T-cell (primary cell): Measurements from ENCODE around the gene EPSTI1. TPM values are rescaled to one million over a fixed set of nuclear protein-coding genes. Genes with fewer than 3 reads are reported as not detected.
A peak's percentile ranks its signal among the peaks of the same experiment; 100 is the strongest.

Experiments
- ATAC-seq, 4 experiments: fragments of 200-7000 bp in 3 of 4; fragments of 150-1000 bp in 1 of 4; cut with Tn5 transposase; replicated peaks in 1 of 4; 1 replicate in 3 of 4; 2 replicates in 1 of 4; pipeline ENCODE4 v1.10.0; 2021; ENCODE audit warnings: moderate library complexity in 3 of 4, mild to moderate bottlenecking in 2 of 4, moderate number of reproducible peaks in 1 of 4
- CTCF ChIA-PET, 2 donors: fragments of 300-600 bp; sonication (Branson Sonifier 250); formaldehyde crosslinking; loops; one replicate each; lab custom pipeline; 2022; ENCODE audit warnings: antibody characterized with exemption in 2 of 2; lab: Charles Lee
- POLR2A ChIA-PET, 2 donors: fragments of 300-600 bp; sonication (Branson Sonifier 250); formaldehyde crosslinking; loops; one replicate each; lab custom pipeline; 2022; ENCODE audit warnings: antibody characterized with exemption in 2 of 2; lab: Charles Lee
- DNase-seq, 35 experiments: peaks; one replicate each; pipeline versions ENCODE4 v3.0.0 to v3.0.0-alpha.2; 2013 to 2023
- H3K27ac ChIP-seq: one replicate; pipeline ENCODE4 v1.5.1; 2013; ENCODE audit warnings: low read length
- H3K27me3 ChIP-seq, 2 experiments: replicated peaks in 1 of 2; 1 replicate in 1 of 2; 2 replicates in 1 of 2; pipeline versions ENCODE4 v1.6.1 to v1.7.0; 2013; ENCODE audit warnings: low read length in 1 of 2, mixed read lengths in 1 of 2; ENCODE audit not compliant: control insufficient read depth in 2 of 2, insufficient read depth in 2 of 2; ENCODE audit errors: extremely low read depth in 1 of 2
- H3K36me3 ChIP-seq, 2 donors: 1 replicate in 1 of 2; 2 replicates in 1 of 2; pipeline versions ENCODE4 v1.6.1 to v1.7.0; 2013; ENCODE audit warnings: low read length in 1 of 2; ENCODE audit not compliant: control insufficient read depth in 2 of 2, insufficient read depth in 1 of 2; ENCODE audit errors: extremely low read depth in 1 of 2
- H3K4me1 ChIP-seq, 2 experiments: 1 replicate in 1 of 2; 2 replicates in 1 of 2; pipeline versions ENCODE4 v1.6.1 to v1.7.0; 2013; ENCODE audit warnings: low read length in 2 of 2, mixed read lengths in 1 of 2; ENCODE audit not compliant: insufficient read depth in 2 of 2, control insufficient read depth in 1 of 2; ENCODE audit errors: extremely low read depth in 1 of 2
- H3K4me3 ChIP-seq, 2 donors: 1 replicate in 1 of 2; 2 replicates in 1 of 2; pipeline versions ENCODE4 v1.5.1 to v1.7.0; 2013; ENCODE audit warnings: mild to moderate bottlenecking in 2 of 2, low read length in 1 of 2, moderate library complexity in 1 of 2; ENCODE audit not compliant: control insufficient read depth in 1 of 2; ENCODE audit errors: extremely low read depth in 1 of 2
- H3K9me3 ChIP-seq: 2 replicates; pipeline ENCODE4 v1.7.0; 2013
- H3K27ac Mint-ChIP-seq, 2 donors: one replicate each; pipeline ENCODE4 v1.8.0; 2020 to 2021; ENCODE audit warnings: mild to moderate bottlenecking in 2 of 2, mixed read lengths in 2 of 2
- H3K27me3 Mint-ChIP-seq, 2 donors: one replicate each; pipeline ENCODE4 v1.8.0; 2021 to 2022; ENCODE audit warnings: mixed read lengths in 2 of 2
- H3K36me3 Mint-ChIP-seq: one replicate; pipeline ENCODE4 v1.8.0; 2021; ENCODE audit warnings: mixed read lengths
- H3K4me1 Mint-ChIP-seq, 3 donors: one replicate each; pipeline ENCODE4 v1.8.0; 2020 to 2022; ENCODE audit warnings: mixed read lengths in 3 of 3, mild to moderate bottlenecking in 1 of 3
- H3K4me3 Mint-ChIP-seq, 3 donors: one replicate each; pipeline ENCODE4 v1.8.0; 2020 to 2022; ENCODE audit warnings: mild to moderate bottlenecking in 3 of 3, mixed read lengths in 3 of 3, moderate library complexity in 3 of 3
- H3K9me3 Mint-ChIP-seq, 3 donors: one replicate each; pipeline ENCODE4 v1.8.0; 2020 to 2022; ENCODE audit warnings: mixed read lengths in 3 of 3
- WGBS: methylation state at CpG from one replicate; pipeline ENCODE4 v1.1.5; 2013; ENCODE audit warnings: missing lambda C conversion rate; ENCODE audit not compliant: insufficient coverage; 5-methylcytosine and 5-hydroxymethylcytosine counted together
- total RNA-seq, 35 experiments: library from RNA in 6 of 35; stranded (reverse) in 6 of 35; fragments of 120-200 nt in 1 of 35; gene quantifications; one replicate each; pipeline versions ENCODE4 v1.2.1 to v1.2.4 and lab custom pipeline; 2013 to 2026

EPSTI1 gene
- total RNA-seq, 5 donors from 2014 or later (not counting 1 experiment from before 2014, with no cell fraction given), result 15.3 to 29.9 (median 28.5) TPM

- no peak for ATAC-seq
- H3K36me3 ChIP-seq, result peaks cover 11 to 12% of the 10 kb centered on the region in 2 donors
- H3K4me3 ChIP-seq, result no peak overlapping the region
- no peaks in the 10 kb centered on the region for H3K27me3 ChIP-seq
- POLR2A ChIA-PET, result no interaction called here
- no peak for DNase-seq
- no peaks in the 10 kb centered on the region for H3K9me3 ChIP-seq
- Mint-ChIP-seq H3K36me3 (peaks cover 41% of the 10 kb centered on the region), H3K4me3 (no peak overlapping the region), H3K27ac (no peak overlapping the region), H3K27me3 (no peaks in the 10 kb centered on the region), H3K4me1 (peaks cover 20 to 49% (median 44%) of the 10 kb centered on the region in 3 donors), H3K9me3 (peaks cover 0 to 5% (median 0%) of the 10 kb centered on the region in 3 donors)
- H3K4me1 ChIP-seq, result peaks cover 0 to 3% of the 10 kb centered on the region in 2 experiments
- WGBS, result no CpG with 5 or more reads among the region's 3 CpGs
- no peak overlapping the region for H3K27ac ChIP-seq
- CTCF ChIA-PET, result no interaction called here
Measured at GRCh38 chr13:43033038-43033437, 41.0 kb upstream of the EPSTI1 start.

GRCh38 chr13:43031881-43032280 lies 39.8 kb upstream of the EPSTI1 start:
- ATAC-seq, result no peak

GRCh38 chr13:43030548-43030947 lies 38.5 kb upstream of the EPSTI1 start:
- ChIA-PET POLR2A (no interaction called here), CTCF (interaction anchor here in 1 of 2 donors (0.6 kb wide), 1 partner anchor 33 kb away, joined by 3 read pairs; no protein-coding TSS in a partner anchor)
- no peaks in the 10 kb centered on the region for H3K27me3 Mint-ChIP-seq
- peaks cover 0 to 5% (median 0%) of the 10 kb centered on the region in 3 donors for H3K9me3 Mint-ChIP-seq
- Histone ChIP-seq H3K27me3 (no peaks in the 10 kb centered on the region), H3K36me3 (peaks cover 9 to 11% of the 10 kb centered on the region in 2 donors), H3K27ac (no peak overlapping the region), H3K9me3 (no peaks in the 10 kb centered on the region), H3K4me3 (no peak overlapping the region), H3K4me1 (peaks cover 0 to 2% of the 10 kb centered on the region in 2 experiments)
- ATAC-seq (no peak), DNase-seq (no peak)
- H3K27ac Mint-ChIP-seq, result no peak overlapping the region
- WGBS, result 100% methylated on average over 2 of the region's 4 CpGs
- H3K36me3 Mint-ChIP-seq, result peaks cover 42% of the 10 kb centered on the region
- H3K4me1 Mint-ChIP-seq, result peaks cover 27 to 51% (median 47%) of the 10 kb centered on the region in 3 donors
- H3K4me3 Mint-ChIP-seq, result no peak overlapping the region

More at GRCh38 chr13:43031881-43032280, 39.8 kb upstream of the EPSTI1 start:
- H3K9me3 ChIP-seq, result no peaks in the 10 kb centered on the region
- ChIA-PET POLR2A (no interaction called here), CTCF (interaction anchor here in 1 of 2 donors (1.0 kb wide), 1 partner anchor 26 kb away, joined by 3 read pairs; no protein-coding TSS in a partner anchor)
- peaks cover 0 to 3% of the 10 kb centered on the region in 2 experiments for H3K4me1 ChIP-seq
- H3K4me3 ChIP-seq, result no peak overlapping the region
- H3K36me3 Mint-ChIP-seq, result peaks cover 42% of the 10 kb centered on the region
- peaks cover 0 to 5% (median 0%) of the 10 kb centered on the region in 3 donors for H3K9me3 Mint-ChIP-seq
- H3K36me3 ChIP-seq, result peaks cover 11 to 12% of the 10 kb centered on the region in 2 donors
- no peak overlapping the region for H3K27ac ChIP-seq
- H3K27me3 Mint-ChIP-seq, result no peaks in the 10 kb centered on the region
- H3K27ac Mint-ChIP-seq, result no peak overlapping the region
- WGBS, result 100% methylated on average over 1 of the region's 4 CpGs
- DNase-seq, result no peak
- no peak overlapping the region for H3K4me3 Mint-ChIP-seq
- H3K27me3 ChIP-seq, result no peaks in the 10 kb centered on the region
- peaks cover 24 to 48% (median 46%) of the 10 kb centered on the region in 3 donors for H3K4me1 Mint-ChIP-seq

- H3K4me3 ChIP-seq, result no peak overlapping the region
- H3K27me3 ChIP-seq, result no peaks in the 10 kb centered on the region
- H3K27ac ChIP-seq, result no peak overlapping the region
- H3K36me3 ChIP-seq, result peaks cover 0 to 6% of the 10 kb centered on the region in 2 donors
- ATAC-seq (no peak), DNase-seq (no peak)
- Mint-ChIP-seq H3K27ac (no peak overlapping the region), H3K36me3 (peaks cover 17% of the 10 kb centered on the region), H3K4me1 (peaks cover 37 to 54% (median 50%) of the 10 kb centered on the region in 3 donors), H3K27me3 (no peaks in the 10 kb centered on the region), H3K9me3 (no peaks in the 10 kb centered on the region), H3K4me3 (no peak overlapping the region)
- ChIA-PET CTCF (interaction anchor here (0.8 to 0.9 kb wide), 2 partner anchors 13 to 35 kb away, joined by 3 to 4 read pairs; no protein-coding TSS in a partner anchor), POLR2A (no interaction called here)
- no CpG with 5 or more reads among the region's 2 CpGs for WGBS
- H3K9me3 ChIP-seq, result no peaks in the 10 kb centered on the region
- H3K4me1 ChIP-seq, result peaks cover 0 to 24% of the 10 kb centered on the region in 2 experiments
Measured at GRCh38 chr13:43026262-43026661, 34.2 kb upstream of the EPSTI1 start.

GRCh38 chr13:43023289-43023963 lies 31.4 kb upstream of the EPSTI1 start, which contains the start of gene DNAJC15:
DNAJC15 (plus strand) TSS chr13:43023586; CDS start chr13:43023627, 41 bp downstream.
- H3K4me3 ChIP-seq, result peak within 1 kb of the TSS; percentile 80 to 86
- H3K4me3 Mint-ChIP-seq, result peak within 1 kb of the TSS; percentile 90 to 99 (median 91)
- H3K27ac Mint-ChIP-seq, result peak within 1 kb of the TSS; percentile 74 to 99
- ATAC-seq, result peak; percentile 90 to 95 (median 93)
- no peaks in the 10 kb centered on the region for H3K9me3 ChIP-seq
- peaks cover 0 to 3% of the 10 kb centered on the region in 2 donors for H3K36me3 ChIP-seq
- peaks cover 29 to 37% (median 35%) of the 10 kb centered on the region in 3 donors for H3K4me1 Mint-ChIP-seq
- WGBS, result 8% methylated on average over 44 of the region's 48 CpGs
- peaks cover 0 to 24% of the 10 kb centered on the region in 2 experiments for H3K4me1 ChIP-seq
- DNase-seq, result peak; percentile 52 to 87 (median 76)
- no peaks in the 10 kb centered on the region for H3K9me3 Mint-ChIP-seq
- H3K27me3 Mint-ChIP-seq, result no peaks in the 10 kb centered on the region
- peak within 1 kb of the TSS; percentile 76 for H3K27ac ChIP-seq
- peaks cover 7% of the 10 kb centered on the region for H3K36me3 Mint-ChIP-seq
- ChIA-PET POLR2A (interaction anchor here (0.6 to 2.4 kb wide), 4 partner anchors 29 to 64 kb away, joined by 3 to 17 read pairs (median 6); partner anchors contain the start of gene EPSTI1 (in 1 of the 2)), CTCF (interaction anchor here (0.6 to 2.4 kb wide), 10 partner anchors 23 to 61 kb away, joined by 3 to 6 read pairs (median 4); no protein-coding TSS in a partner anchor)
- H3K27me3 ChIP-seq, result no peaks in the 10 kb centered on the region

- DNase-seq (no peak), ATAC-seq (no peak)
- Histone ChIP-seq H3K27me3 (no peaks in the 10 kb centered on the region), H3K27ac (peak overlapping the region; percentile 76), H3K4me3 (peak overlapping the region; percentile 80 to 86), H3K4me1 (peaks cover 0 to 24% of the 10 kb centered on the region in 2 experiments), H3K36me3 (no peaks in the 10 kb centered on the region), H3K9me3 (no peaks in the 10 kb centered on the region)
- ChIA-PET CTCF (interaction anchor here (0.5 to 2.4 kb wide), 5 partner anchors 29 to 70 kb away, joined by 3 to 6 read pairs (median 6); no protein-coding TSS in a partner anchor), POLR2A (interaction anchor here (0.7 to 2.4 kb wide), 3 partner anchors 31 to 64 kb away, joined by 3 to 17 read pairs (median 9); partner anchors contain the start of gene EPSTI1 (in 1 of the 2))
- 72% methylated on average over 4 of the region's 12 CpGs for WGBS
- Mint-ChIP-seq H3K4me1 (peaks cover 25 to 32% (median 29%) of the 10 kb centered on the region in 3 donors), H3K36me3 (peaks cover 2% of the 10 kb centered on the region), H3K9me3 (no peaks in the 10 kb centered on the region), H3K4me3 (peak overlapping the region; percentile 90 to 99 (median 91)), H3K27ac (peak overlapping the region in 1 of 2 donors; percentile 99), H3K27me3 (no peaks in the 10 kb centered on the region)
Measured at GRCh38 chr13:43022934-43023288, 30.9 kb upstream of the EPSTI1 start.
